NCI-H2227 treated with DMSO at 0.1 percent for 48 hours (cell line): ENCODE data around the gene TTLL11.
A peak's percentile ranks its signal among the peaks of the same experiment; 100 is the strongest.

Experiments used
- DNase-seq: peaks from one replicate; lab custom pipeline; 2025; lab: John Stamatoyannopoulos, UW

The TTLL11 gene

GRCh38 chr9:121825031-121825691 lies 267.9 kb downstream of the TTLL11 start:
- DNase-seq: no peak

DNA sequence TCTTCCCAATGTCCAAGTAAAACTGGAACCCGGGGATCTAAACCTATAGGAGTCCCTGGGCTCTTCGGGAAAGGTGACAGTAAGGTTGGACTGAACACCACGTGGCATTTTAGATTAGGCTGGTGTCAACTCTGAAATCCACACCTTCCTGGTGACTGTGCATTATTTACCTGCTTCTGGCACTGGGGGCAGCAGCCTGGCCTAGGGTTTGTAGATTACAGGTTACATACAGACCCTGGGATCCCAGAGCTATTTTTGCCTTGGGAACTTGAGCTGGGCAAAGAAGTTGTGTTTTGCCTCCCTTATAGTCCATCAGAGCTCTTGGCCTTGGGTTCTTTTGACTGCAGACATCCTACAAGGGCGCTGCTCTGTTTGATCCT lies 268.5 kb downstream of the TTLL11 start:
- DNase-seq: no peak

GRCh38 chr9:121823451-121824169 lies 269.5 kb downstream of the TTLL11 start:
- no peak for DNase-seq

GRCh38 chr9:121822093-121823085 lies 270.7 kb downstream of the TTLL11 start:
- no peak for DNase-seq

GRCh38 chr9:121821326-121821725 lies 271.8 kb downstream of the TTLL11 start:
- DNase-seq: no peak

DNA sequence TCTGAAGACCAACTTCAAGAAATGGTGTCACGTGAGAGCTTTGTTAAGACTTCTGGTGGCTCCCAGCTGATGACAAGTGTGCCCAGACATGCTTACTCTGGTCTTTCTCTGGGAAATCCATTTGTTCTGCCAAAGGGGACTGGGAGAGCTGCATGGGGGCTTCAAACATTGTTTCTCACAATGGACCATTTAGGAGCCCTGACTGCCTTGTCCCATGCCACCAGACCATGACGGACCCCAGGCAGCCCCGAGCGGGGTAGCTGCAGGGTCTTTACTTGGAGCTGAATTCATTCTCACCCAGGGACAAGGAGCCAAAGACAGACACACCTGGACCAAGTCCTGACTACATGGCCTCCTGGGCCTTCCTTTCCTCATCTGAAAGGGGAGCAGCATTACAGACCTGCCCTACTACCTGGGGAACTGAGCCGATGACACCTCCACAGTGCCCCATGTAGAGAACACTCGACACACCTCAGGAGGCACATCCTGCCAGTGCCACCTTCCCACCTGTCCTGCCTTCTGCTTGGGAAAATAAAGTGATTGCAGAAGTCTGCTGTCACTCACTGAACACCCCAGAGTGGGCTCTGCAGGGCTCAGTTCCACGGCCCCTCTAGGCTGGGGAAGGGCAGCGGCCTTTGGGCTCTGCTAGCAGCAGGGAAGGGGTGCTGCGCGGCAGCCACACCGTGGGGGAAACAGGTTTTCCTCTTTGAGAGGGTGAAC lies 272.7 kb downstream of the TTLL11 start:
- DNase-seq: no peak

GRCh38 chr9:121819428-121820231 lies 273.5 kb downstream of the TTLL11 start:
- peak; percentile 60 for DNase-seq

DNA sequence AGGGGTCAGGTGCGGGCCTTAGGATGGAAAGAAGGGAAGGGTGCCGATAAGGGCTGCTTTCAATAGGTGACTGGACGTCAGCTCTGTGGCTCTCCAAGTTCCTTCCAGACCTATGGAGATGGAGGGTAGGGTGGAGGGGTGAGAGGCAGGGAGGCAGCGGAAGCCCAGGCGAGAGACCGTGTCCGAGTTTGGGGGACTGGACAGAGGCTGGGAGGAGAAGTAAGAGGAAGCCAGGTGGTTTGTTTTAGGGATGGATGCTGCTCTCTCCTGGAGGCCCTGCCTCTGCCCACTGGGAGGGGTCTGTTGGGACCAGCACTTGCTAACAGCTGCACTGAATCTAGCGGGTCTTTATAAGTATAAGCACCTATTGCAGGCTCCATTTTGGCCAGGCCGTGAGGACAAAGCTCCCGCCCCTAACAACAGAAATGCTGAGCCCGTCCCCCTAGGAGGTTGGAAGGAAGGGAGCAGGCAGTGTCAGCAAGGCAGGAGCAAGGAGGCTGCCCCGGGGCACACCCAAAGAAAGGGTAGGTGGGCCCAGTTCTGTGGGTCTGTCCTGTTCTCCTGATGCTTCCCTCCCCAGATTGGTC lies 274.2 kb downstream of the TTLL11 start:
- DNase-seq: no peak

GRCh38 chr9:121818016-121818661 lies 275.0 kb downstream of the TTLL11 start:
- no peak for DNase-seq

GRCh38 chr9:121817476-121817875 lies 275.6 kb downstream of the TTLL11 start:
- no peak for DNase-seq

DNA sequence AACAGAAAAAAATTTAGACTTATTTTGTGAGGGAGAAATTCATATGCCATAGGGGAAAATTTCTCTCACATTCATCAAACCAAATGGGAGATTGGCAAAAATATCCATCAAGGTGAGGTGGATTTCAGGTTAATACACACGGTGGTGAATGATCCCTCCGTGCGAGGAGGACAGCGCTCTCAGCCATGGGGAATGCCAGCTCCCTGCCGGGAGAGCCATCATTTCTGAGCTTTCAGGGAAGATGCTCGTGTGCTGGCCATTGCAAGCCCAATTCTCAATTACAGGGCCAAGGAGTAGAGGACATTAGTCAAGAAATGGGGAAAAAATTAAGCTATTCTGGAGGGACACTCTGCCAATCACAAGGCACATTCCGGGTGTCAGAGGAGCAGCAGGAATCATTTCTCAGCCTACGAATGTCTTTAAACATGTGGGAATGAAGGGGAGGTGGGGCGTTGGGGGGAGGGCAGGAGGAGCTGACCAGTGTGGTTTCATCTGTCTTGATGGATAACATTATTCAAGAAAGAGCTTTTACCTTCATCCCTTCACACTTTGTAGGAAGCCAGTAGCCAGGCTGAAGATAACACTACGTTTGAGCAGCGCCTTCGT lies 276.2 kb downstream of the TTLL11 start:
- no peak for DNase-seq

DNA sequence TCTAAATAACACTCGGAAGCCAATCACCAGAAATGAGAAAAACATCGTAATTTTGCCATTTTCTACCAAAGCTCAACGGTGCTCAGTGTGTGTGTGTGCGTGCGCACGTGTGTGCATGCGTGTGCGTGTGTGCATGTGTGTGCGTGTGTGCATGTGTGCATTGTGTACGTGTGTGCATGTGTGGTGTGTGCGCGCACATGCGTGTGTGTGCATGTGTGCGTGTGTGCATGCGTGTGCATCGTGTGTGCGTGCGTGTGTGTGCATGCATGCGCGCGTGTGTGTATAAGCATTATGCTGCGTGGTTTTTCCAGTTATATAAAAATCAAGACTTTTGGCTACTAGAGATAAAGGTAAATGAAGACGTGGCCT lies 276.7 kb downstream of the TTLL11 start:
- no peak for DNase-seq

DNA sequence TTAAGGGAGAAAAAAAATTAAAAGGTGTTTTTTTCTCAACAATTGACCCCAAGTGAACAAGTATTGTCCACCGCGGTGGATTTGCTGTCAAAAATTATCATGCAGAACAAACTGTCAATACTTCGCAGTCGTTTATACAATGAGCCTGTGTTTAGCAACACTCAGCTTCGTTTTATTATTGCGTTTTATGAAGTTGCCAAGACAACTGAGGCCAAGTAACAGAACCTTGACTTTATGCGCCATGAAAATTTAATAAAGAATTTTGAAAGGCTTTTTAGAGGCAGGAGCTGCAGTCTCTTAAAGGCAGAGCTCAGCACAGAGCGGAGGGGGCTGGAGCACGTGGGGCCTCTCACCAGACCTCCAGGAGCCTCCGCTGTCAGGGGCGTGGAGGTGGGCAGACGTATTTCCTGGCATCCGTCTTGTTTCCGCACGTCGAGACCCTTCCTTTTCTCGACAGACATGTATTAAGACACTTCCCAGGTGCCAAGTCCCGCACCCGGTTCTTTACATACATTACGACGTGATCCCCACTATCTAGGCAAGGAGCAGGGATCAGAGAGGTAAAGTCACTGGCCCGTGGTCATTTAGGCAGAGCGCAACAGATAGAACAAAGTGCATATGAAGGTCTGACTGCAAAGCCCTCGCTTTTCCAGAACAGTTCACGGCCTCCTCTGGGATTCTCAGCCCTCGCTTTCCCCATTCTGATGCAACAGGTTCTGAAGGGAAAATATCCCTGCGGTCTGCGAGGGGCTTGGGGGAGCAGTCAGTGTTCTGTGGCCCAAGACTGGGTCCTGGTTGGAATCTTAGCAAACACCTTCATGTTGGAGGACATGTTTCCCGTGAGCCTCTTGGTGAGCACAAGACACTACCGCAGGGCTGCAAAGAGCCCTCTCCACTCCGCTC lies 277.3 kb downstream of the TTLL11 start:
- DNase-seq: no peak

- no peak for DNase-seq
Observed at GRCh38 chr9:121815084-121815483, 278.0 kb downstream of the TTLL11 start.

DNA sequence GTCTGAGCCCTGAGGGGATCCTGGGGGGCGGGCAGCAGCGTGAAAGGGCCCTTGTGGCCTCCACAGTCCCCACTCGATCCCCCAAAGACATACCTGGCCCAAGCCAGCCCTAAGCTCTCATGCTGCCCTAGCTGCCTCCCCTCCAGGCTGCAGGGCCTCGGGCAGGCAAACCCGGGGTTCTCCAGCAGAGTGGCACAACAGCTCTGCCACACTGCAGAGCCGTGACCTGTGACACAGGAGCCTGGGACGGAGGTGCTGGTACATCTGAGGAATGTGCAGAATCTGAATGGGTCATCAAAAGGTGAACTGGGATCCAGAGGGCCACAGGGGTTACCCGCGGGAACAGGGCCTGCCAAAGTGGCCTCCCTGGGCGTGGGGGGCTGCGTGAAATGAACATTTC lies 278.5 kb downstream of the TTLL11 start:
- DNase-seq: no peak

- no peak for DNase-seq
Observed at GRCh38 chr9:121813519-121814210, 279.4 kb downstream of the TTLL11 start.

GRCh38 chr9:121812159-121812735 lies 280.9 kb downstream of the TTLL11 start:
- DNase-seq: no peak

GRCh38 chr9:121811751-121812150 lies 281.4 kb downstream of the TTLL11 start:
- DNase-seq: no peak
